IMR-90 (cell line): Measurements from ENCODE around the gene AMOTL2. TPM values are rescaled to one million over a fixed set of nuclear protein-coding genes. Genes with fewer than 3 reads are reported as not detected.

Experiments
- ELK1 ChIP-seq: fragments of 150-350 bp; IDR thresholded peaks from 2 replicates; pipeline ENCODE4 v1.6.1; 2016; ENCODE audit warnings: low read depth, mild to moderate bottlenecking, low read length, moderate library complexity, borderline replicate concordance
- USF2 ChIP-seq: fragments of 150-350 bp; IDR thresholded peaks from 2 replicates; pipeline ENCODE4 v1.6.1; 2017; ENCODE audit warnings: mild to moderate bottlenecking, antibody characterized with exemption, low read length, low read depth
- polyA plus RNA-seq, 3 experiments: library from polyadenylated mRNA; depleted of rRNA; stranded (reverse); fragments of >200 nt; gene quantifications; 2 replicates each; pipeline ENCODE4 v1.2.3, GENCODE V29; 2012; ENCODE audit warnings: low replicate concordance in 1 of 3
- total RNA-seq: library from RNA; depleted of rRNA; stranded (reverse); fragments of >200 nt; gene quantifications from 2 replicates; pipeline ENCODE4 v1.2.3, GENCODE V29; 2012

The AMOTL2 gene
- total and polyA plus RNA-seq, 2 of the 4 experiments (the other 2 are of a cell fraction), result 162 to 176 TPM

GRCh38 chr3:134357914-134358811 lies 16.1 kb downstream of the AMOTL2 start (continued):
- peak; percentile 37; the same call in 1 of the 2 replicates for TF ChIP-seq USF2
- TF ChIP-seq ELK1, result no peak
